Right lobe of liver (tissue), 4 donors: Measurements from ENCODE around the gene KCNMB3.

Experiments
- CTCF ChIP-seq, 4 donors: fragments of 200-600 bp in 3 of 4; fragments of 450-650 bp in 1 of 4; IDR thresholded peaks; one replicate each; pipeline versions ENCODE4 v1.5.1 to v1.8.0; 2016 to 2022; ENCODE audit warnings: antibody characterized with exemption in 4 of 4, mild to moderate bottlenecking in 2 of 4
- POLR2A ChIP-seq: fragments of 450-650 bp; IDR thresholded peaks from one replicate; pipeline ENCODE4 v1.6.1; 2017; ENCODE audit warnings: antibody characterized with exemption, mild to moderate bottlenecking
- donor health status: DM: no; HTN: no; CAD: no.
- donor health status: DM: no; HTN: no; CAD: no.
- donor health status: DM: no; HTN: yes; CAD: no.

GRCh38 chr3:179268400-179269051, 17.6 kb upstream of the KCNMB3 start:
- TF ChIP-seq CTCF (IDR thresholded peaks at IDR 0.05): no peak
- no peak for TF ChIP-seq POLR2A
